Activated naive CD8-positive, alpha-beta T cell treated with anti-CD3 and anti-CD28 coated beads, Interleukin-2, amount 50 U/mL, for 16 hours (primary cell): ENCODE data around the gene OR51E2.
"Not testable (repeated sequence)": the region's sequence is repeated elsewhere in the genome, so short reads cannot be mapped to it uniquely, and the experiment has no call there.

ENCODE experiments used
- DNase-seq: peaks from one replicate; pipeline ENCODE4 v3.0.0-alpha.2; 2020; ENCODE audit warnings: low read depth, low spot score

The OR51E2 gene, protein sequence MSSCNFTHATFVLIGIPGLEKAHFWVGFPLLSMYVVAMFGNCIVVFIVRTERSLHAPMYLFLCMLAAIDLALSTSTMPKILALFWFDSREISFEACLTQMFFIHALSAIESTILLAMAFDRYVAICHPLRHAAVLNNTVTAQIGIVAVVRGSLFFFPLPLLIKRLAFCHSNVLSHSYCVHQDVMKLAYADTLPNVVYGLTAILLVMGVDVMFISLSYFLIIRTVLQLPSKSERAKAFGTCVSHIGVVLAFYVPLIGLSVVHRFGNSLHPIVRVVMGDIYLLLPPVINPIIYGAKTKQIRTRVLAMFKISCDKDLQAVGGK

DNA sequence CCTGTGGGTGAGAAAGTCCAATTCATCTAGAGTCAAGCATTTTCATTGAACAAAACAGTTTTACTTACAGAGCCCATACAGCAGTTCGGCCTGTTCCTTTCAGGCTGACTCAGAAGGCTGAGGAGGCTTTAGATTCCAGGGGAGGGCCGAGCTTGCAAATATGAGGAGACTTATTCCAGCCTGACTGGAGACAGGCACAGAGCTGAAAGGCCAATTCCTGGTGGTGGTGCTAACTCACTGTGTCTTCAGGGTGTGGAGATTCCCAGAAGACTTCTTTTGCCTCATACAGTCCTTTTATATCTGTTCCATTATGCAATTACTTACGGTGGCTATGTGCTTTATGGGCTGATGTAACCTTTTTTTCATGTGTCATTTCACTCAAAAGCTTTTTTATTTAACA, at the start of gene OR51E2:
Gene OR51E2, minus strand, starts transcription at position 269 of the 400 bp plus-strand sequence. CDS start 15,142 bp downstream, outside the sequence.
- DNase-seq: no peak

DNA sequence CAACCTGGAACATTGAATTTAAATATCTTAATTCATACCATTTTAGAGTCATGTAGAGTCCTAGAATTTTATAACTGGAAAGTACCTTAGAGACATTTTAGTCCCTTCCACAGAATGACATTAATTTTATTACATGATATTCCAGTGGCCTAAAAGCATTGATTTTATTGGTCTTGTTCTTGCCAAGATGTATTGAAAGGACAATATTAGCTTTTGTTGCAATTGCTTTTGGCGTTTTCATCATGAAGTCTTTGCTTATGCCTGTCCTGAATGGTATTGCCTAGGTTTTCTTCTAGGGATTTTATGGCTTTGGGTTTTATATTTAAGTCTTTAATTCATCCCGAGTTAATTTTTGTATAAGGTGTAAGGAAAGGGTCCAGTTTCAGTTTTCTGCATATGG, 43.1 kb upstream of the OR51E2 start:
- DNase-seq: no peak

DNA sequence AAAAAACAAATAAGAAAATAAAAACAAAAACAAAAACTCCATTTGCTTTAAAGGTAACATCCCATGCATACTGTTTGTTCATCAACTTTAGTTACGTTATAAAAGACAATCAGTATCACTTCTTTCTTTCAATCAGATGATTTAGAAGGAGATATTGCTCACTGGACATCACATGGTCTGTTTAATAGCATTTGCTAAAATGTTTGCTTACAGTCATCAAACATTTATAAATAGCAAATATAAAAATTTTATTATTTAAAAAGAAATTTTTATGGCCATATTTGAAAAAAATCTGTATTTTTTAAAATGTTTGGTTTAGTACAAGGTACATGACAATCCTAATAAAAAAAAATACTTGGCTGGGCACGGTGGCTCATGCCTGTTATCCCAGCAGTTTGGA, 29.5 kb upstream of the OR51E2 start:
- DNase-seq: no peak

DNA sequence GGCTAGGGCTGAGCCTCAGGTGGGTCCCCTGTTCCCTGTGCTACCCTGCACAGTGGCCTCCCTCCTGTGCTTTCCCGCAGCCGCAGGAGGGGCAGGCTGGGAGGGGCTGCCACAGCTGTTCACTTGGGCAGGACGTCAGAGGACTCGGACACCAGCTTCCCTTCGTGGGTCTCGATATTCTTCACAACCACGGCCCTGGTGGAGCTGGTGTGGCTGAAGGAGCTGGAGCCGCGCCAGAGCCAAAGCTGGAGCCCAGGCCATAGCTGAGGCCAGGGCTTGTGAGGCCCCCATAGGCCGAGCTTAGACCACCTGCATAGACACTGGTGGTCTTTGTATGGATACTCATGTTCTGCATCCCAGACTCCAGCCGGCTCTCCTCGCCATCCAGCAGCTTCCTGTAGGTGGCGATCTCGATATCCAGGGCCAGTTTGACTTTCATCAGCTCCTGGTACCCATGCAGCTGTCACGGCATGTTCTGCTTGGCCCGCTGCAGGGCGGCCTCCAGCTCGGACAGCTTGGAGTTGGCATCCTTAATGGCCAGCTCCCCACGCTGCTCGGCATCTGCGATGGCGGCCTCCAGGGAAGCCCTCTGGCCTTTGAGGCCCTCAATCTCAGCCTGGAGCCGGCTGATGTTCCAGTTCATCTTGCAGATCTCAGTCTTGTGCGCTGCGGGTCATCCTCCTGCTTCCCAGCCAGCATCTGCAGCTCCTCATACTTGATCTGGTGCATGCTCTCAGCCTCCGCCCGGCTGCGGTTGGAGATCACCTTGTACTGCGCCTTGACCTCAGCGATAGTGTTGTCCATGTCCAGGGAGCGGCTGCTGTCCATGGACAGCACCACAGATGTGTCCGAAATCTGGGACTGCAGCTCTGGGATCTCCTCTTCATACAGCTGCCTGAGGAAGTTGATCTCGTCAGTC, 25.2 kb upstream of the OR51E2 start:
- not testable (repeated sequence) for DNase-seq

DNA sequence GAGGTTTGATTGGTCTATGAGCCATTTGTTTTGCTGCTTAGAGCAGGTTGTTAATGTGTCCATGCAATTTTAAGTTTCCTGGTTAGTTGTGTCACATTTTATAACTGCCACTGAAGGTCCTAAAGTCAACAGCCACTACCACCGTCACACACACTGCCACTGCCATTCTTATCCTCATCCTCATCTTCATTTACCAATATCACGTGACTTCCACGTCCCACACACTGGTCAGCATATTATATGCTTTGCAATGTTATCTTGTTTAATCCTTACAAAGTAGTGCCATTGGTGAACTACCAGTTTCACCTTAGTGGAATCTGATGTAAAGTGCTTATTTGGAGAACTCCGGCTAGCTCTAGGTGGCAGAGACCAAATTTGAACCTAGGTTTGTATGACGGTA, 16.6 kb upstream of the OR51E2 start:
- DNase-seq: no peak

DNA sequence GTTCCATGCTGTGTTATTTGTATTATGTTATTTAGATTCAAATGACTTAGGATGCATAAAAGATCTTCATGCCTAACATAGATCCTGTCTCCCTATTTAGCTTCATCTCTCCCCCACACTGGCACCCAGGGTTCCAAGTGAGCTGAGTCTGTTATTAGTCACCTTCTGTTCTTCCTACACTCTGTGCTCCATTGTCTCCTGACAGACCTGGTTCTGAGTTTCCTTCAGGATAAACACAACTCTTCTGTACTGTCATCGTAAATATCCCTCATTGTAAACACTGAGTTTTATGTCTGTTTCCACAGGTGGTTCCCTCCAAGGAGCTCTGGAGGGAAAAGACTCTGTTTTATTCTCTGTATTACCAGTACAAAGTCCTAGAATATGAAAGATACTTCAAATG, 15.6 kb upstream of the OR51E2 start:
- DNase-seq: no peak

DNA sequence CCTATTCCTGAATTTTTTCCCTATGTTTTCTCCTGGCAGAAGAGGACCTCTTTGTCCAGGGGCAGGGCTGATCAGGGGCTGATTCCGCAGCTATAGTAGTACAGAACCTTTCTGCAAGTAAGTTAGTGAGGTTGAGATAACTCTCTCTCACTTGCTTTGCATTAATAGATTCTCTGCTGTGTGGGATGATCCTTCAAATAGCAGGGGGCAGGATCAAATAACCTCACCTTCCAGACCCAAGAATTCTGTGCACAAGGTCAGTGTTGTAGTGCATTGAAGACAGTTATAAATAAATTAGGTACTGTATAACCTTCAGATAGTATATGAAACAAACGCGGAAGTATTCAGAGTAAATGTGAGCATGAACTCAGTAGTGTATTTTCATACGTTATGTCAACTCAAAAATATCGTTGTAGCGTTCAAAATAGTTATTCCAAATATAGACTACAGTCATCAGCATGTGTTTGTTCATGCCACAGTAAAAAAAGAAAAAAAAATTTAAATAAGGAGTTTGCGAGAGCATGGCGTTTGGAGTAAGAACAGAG, 7.2 kb upstream of the OR51E2 start:
- no peak for DNase-seq

DNA sequence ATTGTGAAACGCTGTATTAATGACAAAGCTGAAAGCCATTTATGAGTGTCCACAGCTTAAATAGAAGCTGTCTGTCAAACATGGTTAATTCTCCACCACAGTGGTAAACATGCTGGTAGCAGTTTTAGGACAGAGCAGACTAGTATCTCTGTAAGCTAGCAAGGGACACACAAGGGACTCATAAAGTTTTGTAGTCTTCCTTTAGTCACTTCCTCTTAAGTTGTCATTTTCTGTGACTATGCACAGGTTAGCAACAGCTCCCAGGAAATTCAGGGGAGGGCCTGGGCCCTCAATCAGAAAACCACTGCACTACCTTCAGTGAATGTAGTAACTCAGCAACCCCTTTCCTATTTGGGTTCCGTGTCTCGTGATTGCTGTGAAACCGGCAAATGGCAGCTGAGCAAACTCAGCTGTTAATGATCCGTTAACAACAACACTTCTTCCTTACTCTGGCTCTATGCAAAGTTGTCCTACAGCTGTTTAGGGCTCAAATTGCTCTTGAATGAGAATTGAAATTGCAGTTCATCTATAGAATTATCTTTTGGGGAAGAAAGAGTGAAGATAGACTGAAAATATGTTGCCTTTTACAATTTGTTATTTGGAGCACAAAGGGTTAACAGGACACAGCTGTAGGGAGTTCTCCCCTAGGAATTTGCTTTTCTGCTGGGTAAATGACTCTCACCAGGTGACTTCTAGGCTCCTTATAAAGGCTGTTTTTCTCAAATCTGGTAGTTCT, 6.6 kb upstream of the OR51E2 start, which contains the start of gene MMP26:
Gene MMP26, plus strand, starts transcription at position 731 of the 736 bp plus-strand sequence.
- DNase-seq: no peak

DNA sequence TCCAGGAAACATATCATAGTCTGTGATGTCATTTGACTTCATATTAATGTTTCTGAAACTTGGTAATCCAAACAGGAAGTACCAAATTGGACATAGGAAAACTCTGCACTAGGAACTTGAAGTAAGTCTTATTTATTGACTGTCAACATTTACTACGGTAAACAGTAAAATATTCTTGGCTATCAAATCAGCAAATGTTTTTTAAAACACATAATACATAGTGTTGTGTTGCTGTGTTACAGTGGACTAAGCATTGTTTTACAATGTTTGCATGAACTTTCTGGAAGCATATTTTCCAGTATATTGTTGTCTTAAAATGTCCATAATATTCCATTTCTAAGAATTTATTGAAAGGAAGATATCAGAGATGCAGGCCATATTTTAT, 2.8 kb upstream of the OR51E2 start:
- no peak for DNase-seq

DNA sequence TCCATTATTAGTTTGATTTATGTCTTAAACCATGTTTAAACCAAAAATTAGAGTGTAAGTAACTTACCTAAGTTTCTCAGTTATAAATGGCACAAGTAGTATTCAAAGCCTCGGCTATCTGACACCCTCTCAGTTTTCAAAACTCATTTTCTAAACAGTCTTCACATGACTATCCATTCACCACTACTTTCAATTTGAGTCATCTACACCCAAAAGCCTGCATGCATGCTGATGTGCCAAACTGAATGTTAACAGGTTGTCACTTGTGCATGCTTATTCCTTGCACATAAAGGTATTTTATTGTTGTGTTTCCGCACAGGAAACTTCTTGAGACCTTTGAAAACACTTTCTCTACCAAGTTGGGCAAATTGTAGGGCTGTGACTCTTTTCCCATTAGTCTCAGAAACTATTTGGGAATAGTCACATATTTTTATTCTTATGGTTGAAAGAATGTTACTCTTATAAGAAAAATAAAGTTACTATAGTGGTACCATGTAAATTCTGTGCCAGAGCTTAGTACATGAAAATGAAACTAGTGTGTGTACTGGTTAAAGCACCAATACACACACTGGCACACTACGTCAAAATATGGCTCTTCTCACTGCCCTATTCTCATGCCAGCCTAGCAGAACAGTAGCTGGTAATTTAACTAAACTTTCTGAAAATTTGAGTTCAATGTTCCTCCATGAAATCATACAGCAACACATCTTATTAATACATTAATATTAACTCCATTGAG, 2.2 kb upstream of the OR51E2 start:
- no peak for DNase-seq

DNA sequence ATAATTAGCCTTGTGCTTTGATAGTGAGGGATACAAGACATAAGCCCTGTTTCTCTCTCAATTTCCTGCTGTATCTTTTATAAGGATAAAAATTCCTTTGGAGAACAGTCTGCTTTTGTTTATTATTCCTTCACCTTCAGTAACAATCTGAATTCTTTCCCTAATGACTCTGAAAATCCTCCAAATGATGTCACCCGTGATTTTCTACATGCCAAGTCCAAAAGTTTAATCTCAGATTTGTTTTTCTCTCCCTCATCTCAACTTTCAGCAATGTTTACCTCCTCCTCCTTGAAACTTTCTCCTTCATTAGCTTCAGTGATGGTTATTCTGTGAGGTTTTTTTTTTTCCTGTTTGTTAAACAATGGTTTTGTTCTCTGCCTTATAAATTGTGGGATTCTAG, 2.2 kb downstream of the OR51E2 start:
- DNase-seq: no peak

DNA sequence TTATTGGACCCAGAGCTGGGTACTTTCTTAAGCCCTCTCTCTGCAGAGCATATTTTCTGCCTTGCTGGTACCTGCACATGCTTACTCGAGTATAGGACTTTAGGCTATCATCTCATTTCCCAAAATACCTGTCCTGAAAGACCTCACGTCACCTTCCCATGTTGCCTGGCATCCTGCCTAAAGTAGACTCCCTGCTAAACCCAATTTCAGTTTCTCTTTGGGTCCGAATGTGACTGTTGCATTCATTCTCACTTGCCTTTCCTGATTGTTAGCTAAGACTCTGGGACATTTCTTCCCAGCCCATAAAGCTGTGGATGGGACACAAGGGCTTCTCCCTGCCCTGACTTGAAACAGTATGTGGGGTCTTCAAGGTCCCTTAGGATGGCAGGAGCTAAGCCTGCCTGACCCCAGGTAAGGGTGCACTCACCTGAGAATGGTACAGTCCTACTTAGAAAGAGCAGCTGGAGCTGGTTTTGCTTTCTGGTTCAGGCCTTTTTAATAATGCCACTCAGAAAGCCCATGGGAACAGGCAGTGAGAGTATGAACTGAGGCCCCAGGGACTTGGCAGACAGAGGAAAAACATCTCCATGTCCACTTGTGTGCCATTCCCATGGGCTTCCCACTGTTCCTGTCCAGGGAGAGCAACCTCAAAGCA, 12.9 kb downstream of the OR51E2 start:
- DNase-seq: no peak

DNA sequence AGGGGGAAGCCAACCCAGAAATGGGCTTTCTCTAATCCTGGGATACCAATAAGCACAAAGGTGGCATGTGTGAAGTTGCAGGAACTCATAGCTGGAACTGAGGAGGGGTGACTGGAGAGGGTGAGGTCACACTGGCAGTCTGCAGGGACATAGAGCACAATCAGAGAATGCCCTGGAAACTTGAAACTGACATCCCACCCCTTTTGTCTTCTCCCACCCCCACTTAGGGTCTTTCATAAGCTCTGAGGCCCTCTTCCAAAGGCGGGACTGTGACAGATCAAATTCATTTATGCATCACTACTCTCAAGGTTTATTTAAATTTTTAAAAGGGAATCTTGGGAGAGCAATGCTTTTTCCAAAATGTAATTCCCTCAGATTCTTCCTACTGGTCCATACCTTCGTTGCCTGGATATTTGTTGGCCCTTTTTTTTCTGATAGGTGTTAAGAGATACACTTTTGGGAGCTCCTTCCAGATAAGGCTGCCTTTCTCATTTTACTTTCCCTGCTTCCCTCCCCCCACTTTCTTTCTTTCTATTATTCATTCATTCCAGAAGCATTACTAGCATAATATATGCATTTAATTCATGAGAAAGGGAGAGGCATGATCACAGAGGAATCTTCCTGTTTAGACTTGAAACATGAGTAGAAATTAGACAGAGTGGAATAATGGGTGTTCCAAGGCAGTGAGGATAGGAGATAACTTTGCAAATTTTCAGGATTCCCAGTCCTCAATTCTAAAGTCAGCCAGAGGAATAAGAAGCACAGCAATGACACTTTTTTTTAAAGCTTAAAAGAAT, 14.8 kb downstream of the OR51E2 start:
- DNase-seq: no peak

DNA sequence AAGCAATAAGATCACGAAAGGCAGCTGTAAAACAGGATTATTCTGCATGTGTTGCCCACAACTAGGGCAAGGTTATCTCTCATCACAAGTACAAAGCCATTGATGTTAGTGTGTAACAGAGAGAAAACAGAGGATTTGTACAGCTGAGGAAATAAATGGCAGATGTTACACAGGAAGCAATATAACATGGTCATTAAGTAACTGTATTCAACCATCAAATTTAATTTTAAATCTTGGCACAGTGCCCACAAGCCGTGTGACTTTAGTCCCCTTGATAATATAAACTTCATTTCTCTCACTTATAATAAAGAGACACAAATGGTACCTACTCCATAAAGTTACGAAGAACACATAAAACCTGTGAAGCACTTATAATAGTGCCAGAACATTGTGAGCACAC, 17.3 kb downstream of the OR51E2 start:
- no peak for DNase-seq

DNA sequence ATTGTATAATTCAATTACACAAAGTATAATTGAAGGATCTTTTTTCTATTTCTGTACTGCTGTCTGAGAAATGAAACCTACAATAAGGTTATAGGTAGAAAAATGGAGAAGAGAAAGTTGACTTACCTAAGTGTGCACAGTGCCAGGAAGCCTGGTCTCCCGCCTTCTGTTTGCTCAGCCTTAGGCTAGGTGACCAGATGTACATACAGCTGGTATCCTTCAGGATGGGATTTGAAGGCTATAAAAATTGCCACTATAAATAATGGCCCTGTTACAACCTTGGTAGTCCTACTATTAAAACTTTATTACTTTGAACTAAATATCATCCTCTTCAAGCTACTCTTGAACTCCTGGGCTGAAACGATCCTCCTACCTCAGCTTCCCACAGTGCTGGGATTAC, 19.7 kb downstream of the OR51E2 start:
- DNase-seq: no peak

DNA sequence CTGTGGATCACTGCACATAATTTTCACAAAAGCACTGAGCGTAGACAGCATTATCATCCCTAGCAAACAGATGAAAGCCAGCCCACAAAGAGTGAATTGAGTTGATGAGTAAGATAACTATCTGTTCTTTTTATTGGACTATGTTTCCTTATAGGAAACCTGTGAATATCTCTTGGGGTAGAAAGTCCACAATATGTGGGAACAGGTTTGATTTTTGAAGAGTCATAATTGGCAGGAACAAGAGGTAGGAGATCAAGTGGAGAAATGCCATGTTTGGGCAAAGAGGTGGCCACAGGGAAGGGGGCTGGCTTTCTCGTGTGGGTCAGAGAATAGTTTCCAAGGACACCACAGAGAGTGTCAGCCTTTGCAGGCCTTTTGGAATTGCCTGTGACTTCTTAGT, 23.9 kb downstream of the OR51E2 start:
- DNase-seq: no peak

DNA sequence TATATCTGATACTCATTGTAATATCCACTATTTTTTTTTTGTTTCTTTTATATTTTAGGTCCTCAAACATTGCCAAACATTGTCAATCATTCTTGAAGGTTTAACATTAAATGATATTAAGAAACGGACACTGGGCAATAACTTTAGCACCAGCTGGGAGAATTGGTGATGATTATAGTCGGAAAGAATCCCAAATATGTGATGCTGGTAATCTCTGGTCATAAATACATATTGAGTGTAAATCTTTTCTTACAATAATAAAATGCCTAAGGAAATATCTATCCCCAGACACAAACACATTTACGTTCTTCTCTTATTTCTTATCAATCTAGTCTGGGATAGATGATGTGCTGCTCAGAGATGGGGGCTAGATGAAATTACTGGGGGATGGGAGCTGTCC, 25.2 kb downstream of the OR51E2 start:
- DNase-seq: no peak

DNA sequence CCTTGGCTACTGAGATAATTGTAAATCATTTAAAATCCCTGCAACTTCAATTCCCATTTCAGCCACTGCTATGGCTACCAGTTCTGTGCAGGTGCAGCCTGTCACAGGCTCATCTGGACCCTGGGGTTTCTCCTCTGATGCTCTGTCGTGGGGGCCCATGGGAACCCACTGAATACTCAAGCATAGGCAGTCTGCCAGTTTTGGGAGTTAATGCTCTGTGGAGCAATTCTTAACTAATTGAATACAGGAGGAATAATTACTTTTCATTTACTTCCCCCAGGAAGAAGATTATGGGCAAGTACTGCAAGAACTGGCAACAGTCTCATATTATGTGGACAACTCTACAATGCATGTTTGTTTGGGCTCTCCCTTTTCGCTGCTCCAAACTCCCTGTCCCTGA, 25.9 kb downstream of the OR51E2 start:
- DNase-seq: no peak

DNA sequence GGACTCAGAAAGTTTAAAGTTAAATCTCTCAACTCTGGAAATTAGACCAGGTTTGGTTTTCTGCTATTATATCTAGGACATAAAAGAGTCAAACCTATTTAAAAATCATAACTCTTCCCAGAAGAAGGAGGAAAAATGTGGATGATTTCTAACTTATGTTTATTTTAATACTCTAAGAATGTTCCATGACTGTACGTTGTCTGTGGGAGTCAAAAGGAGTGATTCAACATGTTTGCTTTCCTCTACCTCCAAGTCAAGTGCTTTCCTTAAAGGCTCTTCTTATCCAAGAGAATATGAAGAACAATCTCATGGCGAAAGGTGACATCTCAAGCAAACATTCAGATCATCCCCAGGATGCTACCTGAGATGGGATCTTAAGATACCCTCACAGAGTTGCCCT, 32.2 kb downstream of the OR51E2 start:
- DNase-seq: no peak

DNA sequence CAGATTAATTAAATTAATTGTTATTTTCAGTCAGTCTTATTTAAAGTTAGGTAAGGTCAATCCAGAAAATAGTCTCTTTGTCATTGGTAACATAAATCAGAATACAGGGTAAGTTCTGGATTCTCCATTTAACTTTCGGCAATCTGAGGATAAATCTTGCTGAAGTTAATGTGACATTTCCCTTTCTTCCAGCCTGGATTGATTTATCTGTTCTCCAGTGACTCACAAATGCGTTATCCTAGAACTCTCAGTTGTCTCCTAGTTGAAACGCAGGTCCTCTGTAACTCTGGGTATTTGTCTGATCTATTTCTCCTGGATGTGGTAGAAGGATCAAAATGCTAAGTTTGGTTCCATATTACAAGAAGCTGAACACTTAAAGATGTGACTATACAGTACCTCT, 32.9 kb downstream of the OR51E2 start:
- no peak for DNase-seq
